Nephron progenitor cell (in vitro differentiated cells): ENCODE results near the gene ATP11A.

Experiments used
- DNase-seq: peaks from one replicate; pipeline ENCODE4 v3.0.0; 2021
- H3K27ac Mint-ChIP-seq: 2 replicates; pipeline ENCODE4 v1.8.0; 2021; ENCODE audit warnings: mild to moderate bottlenecking, moderate library complexity, mixed read lengths
- H3K27me3 Mint-ChIP-seq: 2 replicates; pipeline ENCODE4 v1.8.0; 2021; ENCODE audit warnings: mild to moderate bottlenecking, low read depth, mixed read lengths; ENCODE audit not compliant: poor library complexity
- H3K36me3 Mint-ChIP-seq: 2 replicates; pipeline ENCODE4 v1.8.0; 2021; ENCODE audit warnings: low read depth, mixed read lengths
- H3K4me1 Mint-ChIP-seq: 2 replicates; pipeline ENCODE4 v1.8.0; 2021; ENCODE audit warnings: mixed read lengths
- H3K4me3 Mint-ChIP-seq: 2 replicates; pipeline ENCODE4 v1.8.0; 2021; ENCODE audit warnings: mild to moderate bottlenecking, moderate library complexity, mixed read lengths
- H3K9me3 Mint-ChIP-seq: 2 replicates; pipeline ENCODE4 v1.8.0; 2021; ENCODE audit warnings: mild to moderate bottlenecking, moderate library complexity, mixed read lengths
- CTCF ChIP-seq: fragments of 200-600 bp; sonication (generic); IDR thresholded peaks from 2 replicates; pipeline ENCODE4 v1.5.0; 2021; ENCODE audit warnings: antibody characterized with exemption

Gene ATP11A

GRCh38 chr13:112806739-112807652, 117.2 kb downstream of the ATP11A start:
- peaks cover 31% of the 10 kb centered on the region for H3K4me1 Mint-ChIP-seq
- H3K36me3 Mint-ChIP-seq, result peaks cover 44% of the 10 kb centered on the region
- no peak for DNase-seq
- H3K9me3 Mint-ChIP-seq, result no peaks in the 10 kb centered on the region
- peak overlapping the region; percentile 81 for H3K27ac Mint-ChIP-seq
- no peak for TF ChIP-seq CTCF
- no peak overlapping the region for H3K4me3 Mint-ChIP-seq
- H3K27me3 Mint-ChIP-seq, result no peaks in the 10 kb centered on the region

GRCh38 chr13:112807653-112808376, 118.0 kb downstream of the ATP11A start:
- Mint-ChIP-seq H3K27ac (no peak overlapping the region), H3K4me1 (peaks cover 31% of the 10 kb centered on the region), H3K27me3 (no peaks in the 10 kb centered on the region), H3K4me3 (no peak overlapping the region), H3K9me3 (no peaks in the 10 kb centered on the region), H3K36me3 (peaks cover 51% of the 10 kb centered on the region)
- DNase-seq, result no peak
- TF ChIP-seq CTCF, result no peak

- peaks cover 32% of the 10 kb centered on the region for H3K4me1 Mint-ChIP-seq
- H3K27ac Mint-ChIP-seq, result peak overlapping the region; percentile 59
- peaks cover 5% of the 10 kb centered on the region for H3K9me3 Mint-ChIP-seq
- H3K4me3 Mint-ChIP-seq, result no peak overlapping the region
- TF ChIP-seq CTCF, result no peak
- DNase-seq, result no peak
- peaks cover 59% of the 10 kb centered on the region for H3K36me3 Mint-ChIP-seq
- no peaks in the 10 kb centered on the region for H3K27me3 Mint-ChIP-seq
These were observed 118.7 kb downstream of the ATP11A start for GRCh38 chr13:112808377-112809140.

GRCh38 chr13:112809332-112810315, 119.8 kb downstream of the ATP11A start:
- peak overlapping the region; percentile 68 for H3K27ac Mint-ChIP-seq
- no peak overlapping the region for H3K4me3 Mint-ChIP-seq
- H3K4me1 Mint-ChIP-seq, result peaks cover 28% of the 10 kb centered on the region
- DNase-seq, result no peak
- peaks cover 12% of the 10 kb centered on the region for H3K9me3 Mint-ChIP-seq
- TF ChIP-seq CTCF, result no peak
- H3K27me3 Mint-ChIP-seq, result no peaks in the 10 kb centered on the region
- peaks cover 68% of the 10 kb centered on the region for H3K36me3 Mint-ChIP-seq

- Mint-ChIP-seq H3K27me3 (no peaks in the 10 kb centered on the region), H3K4me1 (peaks cover 21% of the 10 kb centered on the region), H3K9me3 (peaks cover 17% of the 10 kb centered on the region), H3K36me3 (peaks cover 68% of the 10 kb centered on the region), H3K27ac (peak overlapping the region; percentile 71), H3K4me3 (no peak overlapping the region)
- TF ChIP-seq CTCF, result no peak
- DNase-seq, result no peak
These were observed 120.8 kb downstream of the ATP11A start for GRCh38 chr13:112810608-112811007.
